HCT116 (cell line): ENCODE measurements around the gene KCNMB1. TPM values are rescaled to one million over a fixed set of nuclear protein-coding genes. Genes with fewer than 3 reads are reported as not detected.

ENCODE experiments used
- ATAC-seq: fragments of 200-7000 bp; cut with Tn5 transposase; 2 replicates; pipeline ENCODE4 v1.9.1; 2020; ENCODE audit warnings: mild to moderate bottlenecking, moderate library complexity
- BruUV-seq: library from RNA; stranded (reverse); fragments of 400-500 nt; replicated peaks from 2 replicates; lab custom pipeline; 2021; lab: Mats Ljungman, UMichigan
- CTCF ChIA-PET: fragments of 300-600 bp; sonication (Branson Sonifier 250); formaldehyde crosslinking; loops from one replicate; lab custom pipeline; 2021; ENCODE audit warnings: antibody characterized with exemption; lab: Charles Lee
- POLR2A ChIA-PET: fragments of 300-600, 350-600 bp; sonication (Branson Sonifier 250); formaldehyde crosslinking; loops from one replicate; lab custom pipeline; 2021; ENCODE audit warnings: antibody characterized with exemption; lab: Charles Lee
- RAD21 ChIA-PET, 2 experiments: fragments of 300-600 bp; sonication (Branson Sonifier 250); formaldehyde crosslinking; loops; one replicate each; lab custom pipeline; 2023; ENCODE audit warnings: low total read pairs in 2 of 2; ENCODE audit not compliant: uncharacterized antibody in 2 of 2, unreplicated experiment in 2 of 2, low non-redundant PET in 1 of 2; lab: Charles Lee
- DNase-seq: peaks from one replicate; pipeline ENCODE4 v3.0.0-alpha.2; 2010; ENCODE audit warnings: low read depth, low spot score
- H2AFZ ChIP-seq: fragments of 200-600 bp; shearing (Covaris generic), sonication (generic); 2 replicates; pipeline ENCODE4 v1.6.1; 2017; ENCODE audit warnings: low read depth, mixed run types, mixed read lengths, antibody characterized with exemption, low read length; ENCODE audit not compliant: poor library complexity, severe bottlenecking
- H3K27ac ChIP-seq: 2 replicates; pipeline ENCODE4 v1.5.1; 2012; ENCODE audit warnings: low read depth, low read length
- H3K27me3 ChIP-seq: fragments of 200-600 bp; sonication (generic); 2 replicates; pipeline ENCODE4 v1.6.1; 2016; ENCODE audit warnings: mixed run types, low read length, mixed read lengths; ENCODE audit not compliant: insufficient read depth
- H3K36me3 ChIP-seq, 2 experiments: fragments of 200-500 bp in 1 of 2; fragments of 200-600 bp in 1 of 2; sonication (Bioruptor generic) in 1 of 2; sonication (generic) in 1 of 2; 2 replicates each; pipeline versions ENCODE4 v1.5.1 to v1.6.1; 2014 to 2016; ENCODE audit warnings: low read length in 2 of 2, inconsistent platforms in 1 of 2, mixed read lengths in 1 of 2, mixed run types in 1 of 2; ENCODE audit not compliant: insufficient read depth in 2 of 2, control insufficient read depth in 1 of 2
- H3K4me1 ChIP-seq, 2 experiments: fragments of 200-600 bp in 1 of 2; sonication (generic) in 1 of 2; 2 replicates each; pipeline versions ENCODE4 v1.5.1 to v1.6.1; 2012 to 2017; ENCODE audit warnings: low read length in 2 of 2, inconsistent platforms in 1 of 2, mild to moderate bottlenecking in 1 of 2, mixed read lengths in 1 of 2, mixed run types in 1 of 2, moderate library complexity in 1 of 2; ENCODE audit not compliant: insufficient read depth in 2 of 2, control insufficient read depth in 1 of 2
- H3K4me2 ChIP-seq: fragments of 200-600 bp; sonication (generic); 2 replicates; pipeline ENCODE4 v1.6.1; 2017; ENCODE audit warnings: mixed run types, low read length, mixed read lengths
- H3K4me3 ChIP-seq, 2 experiments: fragments of 200-600 bp in 1 of 2; sonication (generic) in 1 of 2; replicated peaks in 1 of 2; 2 replicates each; pipeline ENCODE4 v1.5.1; 2011 to 2016; ENCODE audit warnings: low read length in 2 of 2, control low read depth in 1 of 2, low read depth in 1 of 2, mild to moderate bottlenecking in 1 of 2, mixed read lengths in 1 of 2, mixed run types in 1 of 2
- H3K79me2 ChIP-seq: fragments of 200-600 bp; sonication (generic); 2 replicates; pipeline ENCODE4 v1.6.1; 2017; ENCODE audit warnings: mild to moderate bottlenecking, mixed run types, low read length, moderate library complexity, mixed read lengths; ENCODE audit not compliant: insufficient read depth
- H3K9ac ChIP-seq: fragments of 200-600 bp; sonication (generic); 2 replicates; pipeline ENCODE4 v1.6.1; 2016; ENCODE audit warnings: low read length, mixed read lengths
- H3K9me2 ChIP-seq: fragments of 200-600 bp; sonication (generic), shearing (Covaris generic); 2 replicates; pipeline ENCODE4 v1.6.1; 2017; ENCODE audit warnings: mixed run types, mild to moderate bottlenecking, moderate library complexity; ENCODE audit not compliant: insufficient read depth
- H3K9me3 ChIP-seq, 2 experiments: fragments of 200-500 bp in 1 of 2; fragments of 200-600 bp in 1 of 2; sonication (Bioruptor generic) in 1 of 2; sonication (generic) in 1 of 2; 2 replicates each; pipeline ENCODE4 v1.6.1; 2014 to 2017; ENCODE audit warnings: low read length in 2 of 2, mixed read lengths in 2 of 2, inconsistent platforms in 1 of 2, low read depth in 1 of 2, mild to moderate bottlenecking in 1 of 2, mixed run types in 1 of 2, moderate library complexity in 1 of 2; ENCODE audit not compliant: control insufficient read depth in 1 of 2, insufficient read depth in 1 of 2
- H4K20me1 ChIP-seq: fragments of 200-600 bp; sonication (generic), shearing (Covaris generic); 2 replicates; pipeline ENCODE4 v1.6.1; 2017; ENCODE audit warnings: mixed run types, mild to moderate bottlenecking, moderate library complexity; ENCODE audit not compliant: insufficient read depth
- ATF3 ChIP-seq: IDR thresholded peaks from 2 replicates; pipeline ENCODE4 v1.6.1; 2012
- CBX3 ChIP-seq: IDR thresholded peaks from 2 replicates; pipeline ENCODE4 v1.6.1; 2012; ENCODE audit warnings: low read depth
- ELF1 ChIP-seq: IDR thresholded peaks from 2 replicates; pipeline ENCODE4 v1.6.1; 2012; ENCODE audit warnings: low read depth, borderline replicate concordance
- EZH2 ChIP-seq: fragments of 200-600 bp; sonication (generic); IDR thresholded peaks from 2 replicates; pipeline ENCODE4 v1.6.1; 2017; ENCODE audit warnings: antibody characterized with exemption, mixed run types
- POLR2A ChIP-seq: IDR thresholded peaks from 2 replicates; pipeline ENCODE4 v1.7.0; 2011; ENCODE audit warnings: borderline replicate concordance; ENCODE audit not compliant: insufficient read depth, insufficient read length; ENCODE audit errors: extremely low read depth
- RAD21 ChIP-seq: IDR thresholded peaks from 2 replicates; pipeline ENCODE4 v1.6.1; 2012; ENCODE audit warnings: low read depth, mild to moderate bottlenecking
- SP1 ChIP-seq: IDR thresholded peaks from 2 replicates; pipeline ENCODE4 v1.6.1; 2012; ENCODE audit warnings: low read depth
- intact Hi-C: fragments of 100-400 bp; cut with micrococcal nuclease; formaldehyde crosslinking; loops from 2 replicates; pipeline ENCODE4 v1.10.0; 2022
- total RNA-seq: library from RNA; stranded (reverse); gene quantifications from one replicate; pipeline ENCODE4 v1.2.1, GENCODE V29; 2021; ENCODE audit not compliant: unreplicated experiment
- TF ChIP-seq, protein P1 (sequence below): IDR thresholded peaks from 2 replicates; pipeline ENCODE4 v1.6.1; 2012; ENCODE audit warnings: low read depth
- TF ChIP-seq, protein P2 (sequence below): IDR thresholded peaks from 2 replicates; pipeline ENCODE4 v1.6.1; 2012
- TF ChIP-seq, protein P3 (sequence below), 3 experiments: fragments of 200-600 bp in 1 of 3; sonication (generic) in 1 of 3; IDR thresholded peaks in 2 of 3; conservative IDR thresholded peaks in 1 of 3; 2 replicates each; pipeline ENCODE4 v1.5.1; 2012 to 2017; ENCODE audit warnings: low read depth in 2 of 3, low read length in 2 of 3, antibody characterized with exemption in 1 of 3, borderline replicate concordance in 1 of 3, control low read depth in 1 of 3, mild to moderate bottlenecking in 1 of 3, mixed read lengths in 1 of 3, mixed run types in 1 of 3, moderate library complexity in 1 of 3; ENCODE audit not compliant: insufficient read depth in 1 of 3

Gene KCNMB1
- total RNA-seq, 1 experiment from 2014 or later = not detected

GRCh38 chr5:170432669-170433068, 43.5 kb upstream of the KCNMB1 start (continued):
- TF ChIP-seq, protein P1, sequence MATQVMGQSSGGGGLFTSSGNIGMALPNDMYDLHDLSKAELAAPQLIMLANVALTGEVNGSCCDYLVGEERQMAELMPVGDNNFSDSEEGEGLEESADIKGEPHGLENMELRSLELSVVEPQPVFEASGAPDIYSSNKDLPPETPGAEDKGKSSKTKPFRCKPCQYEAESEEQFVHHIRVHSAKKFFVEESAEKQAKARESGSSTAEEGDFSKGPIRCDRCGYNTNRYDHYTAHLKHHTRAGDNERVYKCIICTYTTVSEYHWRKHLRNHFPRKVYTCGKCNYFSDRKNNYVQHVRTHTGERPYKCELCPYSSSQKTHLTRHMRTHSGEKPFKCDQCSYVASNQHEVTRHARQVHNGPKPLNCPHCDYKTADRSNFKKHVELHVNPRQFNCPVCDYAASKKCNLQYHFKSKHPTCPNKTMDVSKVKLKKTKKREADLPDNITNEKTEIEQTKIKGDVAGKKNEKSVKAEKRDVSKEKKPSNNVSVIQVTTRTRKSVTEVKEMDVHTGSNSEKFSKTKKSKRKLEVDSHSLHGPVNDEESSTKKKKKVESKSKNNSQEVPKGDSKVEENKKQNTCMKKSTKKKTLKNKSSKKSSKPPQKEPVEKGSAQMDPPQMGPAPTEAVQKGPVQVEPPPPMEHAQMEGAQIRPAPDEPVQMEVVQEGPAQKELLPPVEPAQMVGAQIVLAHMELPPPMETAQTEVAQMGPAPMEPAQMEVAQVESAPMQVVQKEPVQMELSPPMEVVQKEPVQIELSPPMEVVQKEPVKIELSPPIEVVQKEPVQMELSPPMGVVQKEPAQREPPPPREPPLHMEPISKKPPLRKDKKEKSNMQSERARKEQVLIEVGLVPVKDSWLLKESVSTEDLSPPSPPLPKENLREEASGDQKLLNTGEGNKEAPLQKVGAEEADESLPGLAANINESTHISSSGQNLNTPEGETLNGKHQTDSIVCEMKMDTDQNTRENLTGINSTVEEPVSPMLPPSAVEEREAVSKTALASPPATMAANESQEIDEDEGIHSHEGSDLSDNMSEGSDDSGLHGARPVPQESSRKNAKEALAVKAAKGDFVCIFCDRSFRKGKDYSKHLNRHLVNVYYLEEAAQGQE = no peak
- no peak for TF ChIP-seq SP1
- TF ChIP-seq CBX3 = no peak

- Histone ChIP-seq H3K9me3 (no peaks in the 10 kb centered on the region), H3K4me3 (no peak overlapping the region), H3K27me3 (peaks cover 22% of the 10 kb centered on the region), H3K9me2 (no peaks in the 10 kb centered on the region), H3K79me2 (no peaks in the 10 kb centered on the region), H2AFZ (no peak overlapping the region), H4K20me1 (no peaks in the 10 kb centered on the region), H3K9ac (no peak overlapping the region), H3K4me2 (no peak overlapping the region), H3K27ac (no peak overlapping the region), H3K4me1 (no peaks in the 10 kb centered on the region), H3K36me3 (no peaks in the 10 kb centered on the region)
- intact Hi-C loops = no loop called here
- DNase-seq (no peak), ATAC-seq (no peak)
- POLR2A ChIA-PET = no interaction called here
- TF ChIP-seq, protein P2, sequence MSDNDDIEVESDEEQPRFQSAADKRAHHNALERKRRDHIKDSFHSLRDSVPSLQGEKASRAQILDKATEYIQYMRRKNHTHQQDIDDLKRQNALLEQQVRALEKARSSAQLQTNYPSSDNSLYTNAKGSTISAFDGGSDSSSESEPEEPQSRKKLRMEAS = no peak
- TF ChIP-seq ELF1 (no peak), RAD21 (no peak), POLR2A (no peak), EZH2 (no peak), ATF3 (no peak), SP1 (no peak), CBX3 (no peak)
- TF ChIP-seq, protein P3, sequence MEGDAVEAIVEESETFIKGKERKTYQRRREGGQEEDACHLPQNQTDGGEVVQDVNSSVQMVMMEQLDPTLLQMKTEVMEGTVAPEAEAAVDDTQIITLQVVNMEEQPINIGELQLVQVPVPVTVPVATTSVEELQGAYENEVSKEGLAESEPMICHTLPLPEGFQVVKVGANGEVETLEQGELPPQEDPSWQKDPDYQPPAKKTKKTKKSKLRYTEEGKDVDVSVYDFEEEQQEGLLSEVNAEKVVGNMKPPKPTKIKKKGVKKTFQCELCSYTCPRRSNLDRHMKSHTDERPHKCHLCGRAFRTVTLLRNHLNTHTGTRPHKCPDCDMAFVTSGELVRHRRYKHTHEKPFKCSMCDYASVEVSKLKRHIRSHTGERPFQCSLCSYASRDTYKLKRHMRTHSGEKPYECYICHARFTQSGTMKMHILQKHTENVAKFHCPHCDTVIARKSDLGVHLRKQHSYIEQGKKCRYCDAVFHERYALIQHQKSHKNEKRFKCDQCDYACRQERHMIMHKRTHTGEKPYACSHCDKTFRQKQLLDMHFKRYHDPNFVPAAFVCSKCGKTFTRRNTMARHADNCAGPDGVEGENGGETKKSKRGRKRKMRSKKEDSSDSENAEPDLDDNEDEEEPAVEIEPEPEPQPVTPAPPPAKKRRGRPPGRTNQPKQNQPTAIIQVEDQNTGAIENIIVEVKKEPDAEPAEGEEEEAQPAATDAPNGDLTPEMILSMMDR (IDR thresholded peaks at IDR 0.05 in 2 of 3, conservative IDR thresholded peaks at IDR 0.05 in 1 of 3; ENCODE audit: borderline replicate concordance in 1 of 3, insufficient read depth in 1 of 3, low read depth in 2 of 3, low read length in 2 of 3) = no peak
- TF ChIP-seq, protein P1 = no peak
- BruUV-seq = no TSS peak
- CTCF ChIA-PET = interaction anchor here (0.7 to 2.1 kb wide), 2 partner anchors 37 to 202 kb away, joined by 3 to 6 read pairs; no protein-coding TSS in a partner anchor
- RAD21 ChIA-PET = no interaction called here
Measured at GRCh38 chr5:170431571-170431970, 42.4 kb upstream of the KCNMB1 start.
